A673 (cell line): ENCODE measurements around the gene UGT1A4. TPM values are rescaled to one million over a fixed set of nuclear protein-coding genes. Genes with fewer than 3 reads are reported as not detected.

Experiments used
- BruUV-seq: library from RNA; stranded (reverse); fragments of 400-500 nt; replicated peaks from 2 replicates; lab custom pipeline; 2021; lab: Mats Ljungman, UMichigan
- CTCF ChIA-PET: fragments of 300-600 bp; sonication (Branson Sonifier 250); formaldehyde crosslinking; loops from one replicate; lab custom pipeline; 2022; ENCODE audit warnings: antibody characterized with exemption; lab: Charles Lee
- POLR2A ChIA-PET: fragments of 300-600 bp; sonication (Branson Sonifier 250); formaldehyde crosslinking; loops from one replicate; lab custom pipeline; 2022; ENCODE audit warnings: antibody characterized with exemption; ENCODE audit not compliant: low non-redundant PET; lab: Charles Lee
- DNase-seq: peaks from one replicate; pipeline ENCODE4 v3.0.0-alpha.2; 2015; ENCODE audit warnings: low spot score
- H3K27ac ChIP-seq: fragments of 200-600 bp; sonication (generic); 2 replicates; pipeline ENCODE4 v1.5.1; 2016; ENCODE audit warnings: mixed run types, low read depth, mild to moderate bottlenecking, mixed read lengths, antibody characterized with exemption, low read length; ENCODE audit not compliant: poor library complexity, severe bottlenecking
- H3K27me3 ChIP-seq: fragments of 200-600 bp; sonication (generic); replicated peaks from 2 replicates; pipeline ENCODE4 v1.6.1; 2017; ENCODE audit warnings: mixed run types, low read depth, mild to moderate bottlenecking, mixed read lengths, antibody characterized with exemption, low read length; ENCODE audit not compliant: insufficient read depth, poor library complexity
- H3K36me3 ChIP-seq: fragments of 200-600 bp; sonication (generic); 2 replicates; pipeline ENCODE4 v1.6.1; 2016; ENCODE audit warnings: mixed run types, mild to moderate bottlenecking, mixed read lengths, antibody characterized with exemption, low read length; ENCODE audit not compliant: insufficient read depth, poor library complexity, severe bottlenecking
- H3K4me1 ChIP-seq: fragments of 200-600 bp; sonication (generic); 2 replicates; pipeline ENCODE4 v1.6.1; 2017; ENCODE audit warnings: mixed run types, mild to moderate bottlenecking, mixed read lengths, antibody characterized with exemption, low read length; ENCODE audit not compliant: insufficient read depth, poor library complexity, severe bottlenecking
- H3K4me3 ChIP-seq: fragments of 200-600 bp; sonication (generic); 2 replicates; pipeline ENCODE4 v1.5.1; 2016; ENCODE audit warnings: low read depth, mixed run types, mild to moderate bottlenecking, mixed read lengths, low read length; ENCODE audit not compliant: poor library complexity, severe bottlenecking
- H3K9me3 ChIP-seq: fragments of 200-600 bp; sonication (generic); 2 replicates; pipeline ENCODE4 v1.6.1; 2016; ENCODE audit warnings: mixed run types, low read depth, mild to moderate bottlenecking, mixed read lengths, antibody characterized with exemption, low read length; ENCODE audit not compliant: poor library complexity, severe bottlenecking
- CTCF ChIP-seq: fragments of 300-800, 200-600 bp; sonication (generic); conservative IDR thresholded peaks from 2 replicates; pipeline ENCODE4 v1.5.1; 2017; ENCODE audit warnings: low read depth, mild to moderate bottlenecking, antibody characterized with exemption, low read length, moderate library complexity, mixed read lengths
- EZH2 ChIP-seq: fragments of 200-600 bp; sonication (generic); IDR thresholded peaks from 2 replicates; pipeline ENCODE4 v1.6.1; 2017; ENCODE audit warnings: borderline replicate concordance, low read depth, mild to moderate bottlenecking, mixed read lengths, antibody characterized with exemption, low read length; ENCODE audit not compliant: poor library complexity, severe bottlenecking
- intact Hi-C: fragments of 100-400 bp; cut with micrococcal nuclease; formaldehyde crosslinking; loops from one replicate; pipeline ENCODE4 v1.10.0; 2022; ENCODE audit not compliant: unreplicated experiment
- total RNA-seq: library from RNA; stranded (reverse); gene quantifications from 2 replicates; pipeline ENCODE4 v1.2.3, GENCODE V29; 2021

UGT1A4 gene
- total RNA-seq, 1 experiment from 2014 or later, result 0.11 TPM

DNA sequence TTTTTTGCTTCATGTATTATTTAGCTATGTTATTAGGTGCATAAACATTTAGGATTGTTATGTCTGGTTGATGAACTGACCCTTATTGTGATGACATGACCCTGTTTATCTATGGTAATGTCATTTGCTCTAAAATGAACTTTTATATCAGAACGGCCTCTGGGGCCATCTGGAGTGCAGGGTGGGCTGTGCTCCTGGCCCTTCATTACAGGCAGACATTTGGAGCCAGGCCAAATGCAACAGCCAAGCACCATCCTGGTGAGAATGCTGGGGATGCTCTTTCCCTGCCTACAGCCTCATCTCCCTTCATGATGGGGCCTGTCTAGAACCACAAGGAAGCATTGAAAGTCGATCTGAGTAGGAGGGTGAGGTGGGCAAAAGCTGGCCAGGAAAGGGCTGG is 97.8 kb downstream of the UGT1A4 start:
- H3K4me3 ChIP-seq, result no peak overlapping the region
- ChIA-PET POLR2A (no interaction called here), CTCF (no interaction called here)
- no peaks in the 10 kb centered on the region for H3K9me3 ChIP-seq
- H3K27me3 ChIP-seq, result no peaks in the 10 kb centered on the region
- intact Hi-C loops, result no loop called here
- no peaks in the 10 kb centered on the region for H3K36me3 ChIP-seq
- no peak for TF ChIP-seq EZH2
- no peak for TF ChIP-seq CTCF
- H3K27ac ChIP-seq, result no peak overlapping the region
- no TSS peak for BruUV-seq
- no peaks in the 10 kb centered on the region for H3K4me1 ChIP-seq
- DNase-seq, result no peak

DNA sequence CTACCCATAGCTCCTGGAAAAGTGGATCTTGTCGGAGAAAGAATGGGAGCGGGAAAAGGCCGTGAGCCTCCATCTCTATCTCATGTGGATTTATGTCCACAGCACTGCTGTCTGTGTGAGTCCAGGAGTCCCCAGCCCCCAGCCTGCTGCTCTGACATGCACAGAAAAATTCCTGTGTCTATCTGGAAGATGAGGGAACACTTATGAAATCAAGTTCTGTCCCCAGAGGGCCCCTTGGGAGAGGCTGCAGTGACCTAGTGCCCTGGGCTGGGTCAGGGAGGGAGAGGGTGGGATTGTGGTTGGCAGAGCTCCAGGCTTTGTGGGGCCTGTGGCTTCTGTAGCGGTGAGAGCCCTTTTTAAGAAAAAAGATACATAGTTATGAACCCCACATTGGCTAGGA is 98.2 kb downstream of the UGT1A4 start:
- no peaks in the 10 kb centered on the region for H3K4me1 ChIP-seq
- H3K9me3 ChIP-seq, result no peaks in the 10 kb centered on the region
- H3K4me3 ChIP-seq, result no peak overlapping the region
- no TSS peak for BruUV-seq
- H3K27ac ChIP-seq, result no peak overlapping the region
- no peak for DNase-seq
- intact Hi-C loops, result no loop called here
- H3K36me3 ChIP-seq, result no peaks in the 10 kb centered on the region
- ChIA-PET POLR2A (no interaction called here), CTCF (no interaction called here)
- no peak for TF ChIP-seq CTCF
- no peak for TF ChIP-seq EZH2
- H3K27me3 ChIP-seq, result no peaks in the 10 kb centered on the region

- Histone ChIP-seq H3K27ac (no peak overlapping the region), H3K27me3 (no peaks in the 10 kb centered on the region), H3K36me3 (no peaks in the 10 kb centered on the region), H3K9me3 (no peaks in the 10 kb centered on the region), H3K4me1 (no peaks in the 10 kb centered on the region), H3K4me3 (no peak overlapping the region)
- CTCF ChIA-PET, result no interaction called here
- BruUV-seq, result no TSS peak
- TF ChIP-seq CTCF (no peak), EZH2 (no peak)
- DNase-seq, result no peak
- intact Hi-C loops, result no loop called here
- POLR2A ChIA-PET, result no interaction called here
Observed at GRCh38 chr2:233817361-233817911, 98.9 kb downstream of the UGT1A4 start.
